Measurements from ENCODE around the gene PTPRN2.

PTPRN2 gene

DNA sequence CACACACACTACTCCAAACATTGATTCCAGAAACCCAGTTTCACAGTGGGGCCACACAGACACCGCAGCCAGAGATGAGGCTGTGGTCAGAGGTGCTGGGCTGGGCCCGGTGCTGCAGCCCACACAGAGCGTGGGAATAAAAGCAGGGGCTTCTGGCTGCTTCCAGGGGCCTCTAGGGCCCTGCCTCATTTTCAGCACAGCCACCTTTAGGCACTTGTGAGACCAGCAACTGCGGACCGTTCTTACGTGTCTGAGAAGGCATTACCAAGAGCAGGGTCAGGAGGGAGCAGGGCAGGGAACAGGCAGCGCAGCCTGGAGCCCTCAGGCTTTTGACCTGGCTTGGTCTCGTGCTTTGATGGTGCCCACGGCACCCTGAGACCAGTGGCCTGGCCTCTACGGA is 980.4 kb downstream of the PTPRN2 start:
- TF ChIP-seq GATA3 (IDR thresholded peaks at IDR 0.05; ENCODE audit: low read depth, low read length) (no peak), GATA2 (IDR thresholded peaks at IDR 0.05; ENCODE audit: low read depth, low read length) (no peak)

- TF ChIP-seq GATA3 (IDR thresholded peaks at IDR 0.05; ENCODE audit: low read depth, low read length), result no peak
- no peak for TF ChIP-seq GATA2 (IDR thresholded peaks at IDR 0.05; ENCODE audit: low read depth, low read length)
Measured at GRCh38 chr7:157606140-157606539, 981.5 kb downstream of the PTPRN2 start.

- TF ChIP-seq GATA2 (IDR thresholded peaks at IDR 0.05; ENCODE audit: low read depth, low read length) (no peak), GATA3 (IDR thresholded peaks at IDR 0.05; ENCODE audit: low read depth, low read length) (no peak)
Measured at GRCh38 chr7:157605638-157606037, 982.0 kb downstream of the PTPRN2 start.

- TF ChIP-seq GATA2 (IDR thresholded peaks at IDR 0.05; ENCODE audit: low read depth, low read length) (no peak), GATA3 (IDR thresholded peaks at IDR 0.05; ENCODE audit: low read depth, low read length) (no peak)
Measured at GRCh38 chr7:157604661-157605381, 982.8 kb downstream of the PTPRN2 start.

DNA sequence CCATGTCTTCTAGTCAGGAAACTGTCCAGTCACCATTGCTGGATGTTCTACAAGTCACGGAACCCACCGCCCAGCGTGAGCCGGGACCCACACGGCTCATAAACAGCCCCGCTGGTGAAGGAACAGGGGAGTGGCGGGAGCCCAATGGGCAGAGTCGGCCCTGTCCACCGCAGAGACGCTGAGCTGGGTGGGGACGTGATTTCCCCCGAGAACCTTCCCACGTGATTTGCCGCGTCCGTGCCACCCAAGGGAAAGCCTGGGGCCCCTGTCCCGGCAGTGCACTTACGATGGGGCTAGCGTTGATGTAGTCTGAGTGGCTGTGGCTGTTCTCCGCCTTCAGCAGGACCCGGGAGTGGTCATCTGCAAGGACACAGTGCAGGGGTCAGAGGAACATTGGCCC is 983.9 kb downstream of the PTPRN2 start:
- TF ChIP-seq GATA2 (IDR thresholded peaks at IDR 0.05; ENCODE audit: low read depth, low read length), result no peak
- no peak for TF ChIP-seq GATA3 (IDR thresholded peaks at IDR 0.05; ENCODE audit: low read depth, low read length)

- TF ChIP-seq GATA3 (IDR thresholded peaks at IDR 0.05; ENCODE audit: low read depth, low read length), result no peak
- no peak for TF ChIP-seq GATA2 (IDR thresholded peaks at IDR 0.05; ENCODE audit: low read depth, low read length)
Measured at GRCh38 chr7:157603005-157603404, 984.6 kb downstream of the PTPRN2 start.

DNA sequence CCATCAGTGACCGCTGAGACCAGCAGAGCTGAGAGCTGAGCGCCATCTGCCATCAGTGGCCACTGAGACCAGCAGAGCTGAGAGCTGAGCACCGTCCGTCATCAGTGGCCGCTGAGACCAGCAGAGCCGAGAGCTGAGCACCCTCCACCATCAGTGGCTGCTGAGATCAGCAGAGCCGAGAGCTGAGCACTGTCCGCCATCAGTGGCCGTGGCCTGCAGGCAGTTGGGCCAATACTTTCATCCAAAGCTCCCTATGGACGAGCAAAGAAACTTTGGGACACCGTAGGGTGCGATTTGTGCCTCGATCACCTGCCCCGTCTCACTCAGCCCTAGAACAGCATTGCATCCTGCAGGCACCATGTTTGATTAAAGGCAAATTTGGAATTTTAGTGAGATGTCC is 985.0 kb downstream of the PTPRN2 start:
- TF ChIP-seq GATA3 (IDR thresholded peaks at IDR 0.05; ENCODE audit: low read depth, low read length) (no peak), GATA2 (IDR thresholded peaks at IDR 0.05; ENCODE audit: low read depth, low read length) (no peak)

DNA sequence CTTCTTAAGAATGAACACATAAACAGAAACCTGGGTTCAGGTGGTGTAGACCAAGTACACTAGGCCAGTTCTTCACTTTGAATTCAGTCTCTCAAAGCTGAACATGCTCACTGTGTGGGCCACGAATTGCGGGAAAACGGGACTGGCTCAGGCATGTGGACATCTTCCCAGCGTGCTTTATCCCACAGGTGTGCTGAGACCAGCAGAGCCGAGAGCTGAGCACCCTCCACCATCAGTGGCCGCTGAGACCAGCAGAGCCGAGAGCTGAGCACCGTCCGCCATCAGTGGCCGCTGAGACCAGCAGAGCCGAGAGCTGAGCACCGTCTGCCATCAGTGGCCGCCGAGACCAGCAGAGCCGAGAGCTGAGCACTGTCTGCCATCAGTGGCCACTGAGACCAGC is 985.5 kb downstream of the PTPRN2 start:
- no peak for TF ChIP-seq GATA2 (IDR thresholded peaks at IDR 0.05; ENCODE audit: low read depth, low read length)
- no peak for TF ChIP-seq GATA3 (IDR thresholded peaks at IDR 0.05; ENCODE audit: low read depth, low read length)

- TF ChIP-seq GATA3 (IDR thresholded peaks at IDR 0.05; ENCODE audit: low read depth, low read length) (no peak), GATA2 (IDR thresholded peaks at IDR 0.05; ENCODE audit: low read depth, low read length) (no peak)
Measured at GRCh38 chr7:157601530-157601929, 986.1 kb downstream of the PTPRN2 start.

GRCh38 chr7:157599491-157599890 is 988.1 kb downstream of the PTPRN2 start:
- TF ChIP-seq GATA3 (IDR thresholded peaks at IDR 0.05; ENCODE audit: low read depth, low read length), result no peak
- no peak for TF ChIP-seq GATA2 (IDR thresholded peaks at IDR 0.05; ENCODE audit: low read depth, low read length)

- TF ChIP-seq GATA3 (IDR thresholded peaks at IDR 0.05; ENCODE audit: low read depth, low read length), result no peak
- no peak for TF ChIP-seq GATA2 (IDR thresholded peaks at IDR 0.05; ENCODE audit: low read depth, low read length)
Measured at GRCh38 chr7:157597562-157597961, 990.1 kb downstream of the PTPRN2 start.

- TF ChIP-seq GATA3 (IDR thresholded peaks at IDR 0.05; ENCODE audit: low read depth, low read length) (no peak), GATA2 (IDR thresholded peaks at IDR 0.05; ENCODE audit: low read depth, low read length) (no peak)
Measured at GRCh38 chr7:157596881-157597280, 990.7 kb downstream of the PTPRN2 start.

DNA sequence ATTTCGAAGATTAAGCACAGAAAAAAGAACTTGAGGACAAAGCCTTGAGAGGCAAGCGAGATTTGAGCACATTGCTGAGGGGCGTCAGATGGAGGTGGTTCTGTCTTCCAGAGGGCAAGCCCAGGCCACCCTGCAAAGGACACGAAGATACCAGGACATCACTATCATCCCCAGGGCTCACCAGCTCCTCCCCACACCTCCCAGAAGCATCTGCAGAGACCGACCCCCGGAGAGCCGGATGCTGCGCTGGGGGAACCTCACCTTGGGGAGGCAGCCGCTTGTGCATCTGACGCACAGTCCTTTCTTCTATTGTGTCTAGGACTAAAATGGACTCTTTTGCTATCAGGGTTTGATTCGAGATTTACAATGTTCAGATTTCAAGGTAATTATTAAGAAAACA is 991.2 kb downstream of the PTPRN2 start:
- no peak for TF ChIP-seq GATA3 (IDR thresholded peaks at IDR 0.05; ENCODE audit: low read depth, low read length)
- TF ChIP-seq GATA2 (IDR thresholded peaks at IDR 0.05; ENCODE audit: low read depth, low read length), result no peak

- TF ChIP-seq GATA3 (IDR thresholded peaks at IDR 0.05; ENCODE audit: low read depth, low read length) (no peak), GATA2 (IDR thresholded peaks at IDR 0.05; ENCODE audit: low read depth, low read length) (no peak)
Measured at GRCh38 chr7:157596026-157596425, 991.6 kb downstream of the PTPRN2 start.

DNA sequence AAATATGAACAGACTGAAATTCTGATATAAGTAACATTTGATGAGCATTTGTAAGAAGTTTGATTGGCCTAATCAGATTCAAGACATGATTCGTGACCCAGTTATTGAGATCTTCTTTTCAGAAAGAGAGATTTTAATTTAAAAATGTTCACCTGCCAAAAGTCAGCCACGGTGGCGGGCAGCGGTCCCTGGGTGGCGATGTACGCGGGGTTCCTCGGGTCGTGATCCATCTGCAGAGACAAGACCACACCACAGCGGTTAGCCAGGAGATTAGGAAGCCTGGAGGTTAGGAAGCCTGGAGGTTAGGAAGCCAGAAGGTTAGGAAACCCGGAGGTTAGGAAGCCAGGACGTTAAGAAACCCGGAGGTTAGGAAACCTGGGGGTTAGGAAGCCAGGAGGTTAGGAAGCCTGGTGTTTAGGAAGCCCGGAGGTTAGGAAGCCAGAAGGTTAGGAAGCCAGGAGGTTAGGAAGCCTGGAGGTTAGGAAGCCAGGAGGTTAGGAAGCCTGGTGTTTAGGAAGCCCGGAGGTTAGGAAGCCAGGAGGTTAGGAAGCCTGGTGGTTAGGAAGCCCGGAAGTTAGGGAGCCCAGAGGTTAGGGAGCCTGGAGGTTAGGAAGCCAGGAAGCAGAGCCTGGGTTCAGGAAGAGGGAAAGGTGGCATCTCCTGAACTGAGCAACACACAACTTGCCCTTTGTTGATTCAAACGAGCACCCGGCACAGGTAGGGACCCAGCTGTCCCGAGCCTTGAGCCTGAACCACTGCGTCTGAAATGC is 992.4 kb downstream of the PTPRN2 start:
- TF ChIP-seq GATA3 (IDR thresholded peaks at IDR 0.05; ENCODE audit: low read depth, low read length) (no peak), GATA2 (IDR thresholded peaks at IDR 0.05; ENCODE audit: low read depth, low read length) (no peak)

All from SH-SY5Y (cell line).